Stimulated activated CD8-positive, alpha-beta memory T cell treated with anti-CD3 and anti-CD28 coated beads, Interleukin-12 subunit alpha, Interleukin-12 subunit beta, amount 100 ng/mL, for 1 hour (primary cell): ENCODE data around the gene ME1.
"Not testable (repeated sequence)": the region's sequence is repeated elsewhere in the genome, so short reads cannot be mapped to it uniquely, and the experiment has no call there.

Experiments used
- DNase-seq: peaks from one replicate; pipeline ENCODE4 v3.0.0-alpha.2; 2020; ENCODE audit warnings: low read depth

Gene ME1

DNA sequence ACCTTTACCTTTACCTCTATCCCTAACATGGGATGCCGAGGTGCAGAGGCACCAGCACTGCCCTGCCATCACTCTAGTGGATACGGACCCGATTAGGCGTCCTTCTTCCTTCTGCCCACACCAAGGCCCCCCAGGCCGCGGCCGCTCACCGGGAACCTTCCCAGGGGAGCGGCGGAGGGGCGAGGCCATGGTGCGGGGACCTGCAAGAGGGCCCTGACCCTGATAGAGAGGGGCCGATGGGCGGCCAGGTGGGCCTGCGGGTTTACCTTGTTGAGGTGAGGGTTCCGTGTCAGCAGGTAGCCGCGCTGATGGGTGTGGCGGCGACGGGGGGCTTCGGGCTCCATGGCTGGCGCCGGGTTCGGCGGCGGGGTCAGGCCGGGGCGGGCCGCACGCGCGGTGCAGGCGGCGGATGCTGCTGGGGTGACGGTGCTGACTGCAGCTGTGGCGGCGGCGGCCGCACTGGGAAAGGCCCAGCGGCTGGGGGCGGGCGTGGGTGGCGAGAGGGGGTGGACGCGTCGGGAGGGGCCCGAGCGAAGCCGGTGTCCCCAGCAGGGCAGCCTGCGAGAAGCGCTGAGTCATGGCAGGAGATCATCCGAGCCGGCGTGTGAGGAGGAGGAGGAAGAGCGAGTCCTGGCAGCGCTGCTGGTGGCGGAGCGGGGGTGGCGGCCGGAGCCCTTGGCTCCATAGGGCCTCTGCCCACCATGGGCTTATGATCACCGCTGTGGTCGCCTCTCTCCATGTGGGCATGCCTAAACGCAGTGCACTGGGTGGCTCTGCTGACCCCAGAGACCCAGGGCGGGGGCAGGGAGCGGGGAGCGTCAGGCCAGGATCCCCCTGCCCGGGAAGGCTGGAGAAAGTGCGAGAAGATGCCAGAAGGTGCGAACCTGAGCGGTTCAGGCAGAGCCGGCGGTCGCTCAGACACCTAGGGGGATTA is at the start of gene ME1:
ME1 (minus strand) TSS at position 441 of the 934 bp plus-strand sequence; CDS start at position 344, 97 bp downstream.
- DNase-seq: peak; percentile 15

DNA sequence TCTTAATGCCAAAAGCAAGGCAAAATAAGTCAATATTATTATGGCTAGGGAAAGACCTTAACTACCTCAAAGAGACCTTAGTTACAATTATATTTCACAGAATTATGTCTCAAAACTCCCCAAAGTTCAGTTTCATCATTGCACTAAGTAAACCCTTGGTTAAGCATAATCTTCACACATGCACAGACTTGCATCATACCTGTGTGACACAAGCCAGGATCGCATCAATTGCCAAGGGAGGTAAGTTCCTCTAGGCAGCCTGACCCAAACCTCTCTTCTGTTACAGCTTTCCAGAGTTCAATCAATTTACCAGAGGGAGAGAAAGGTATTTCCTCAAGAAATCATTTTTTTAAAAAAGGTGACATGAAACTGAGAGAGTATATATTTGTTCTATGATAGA is 49.6 kb upstream of the ME1 start:
- DNase-seq: no peak

DNA sequence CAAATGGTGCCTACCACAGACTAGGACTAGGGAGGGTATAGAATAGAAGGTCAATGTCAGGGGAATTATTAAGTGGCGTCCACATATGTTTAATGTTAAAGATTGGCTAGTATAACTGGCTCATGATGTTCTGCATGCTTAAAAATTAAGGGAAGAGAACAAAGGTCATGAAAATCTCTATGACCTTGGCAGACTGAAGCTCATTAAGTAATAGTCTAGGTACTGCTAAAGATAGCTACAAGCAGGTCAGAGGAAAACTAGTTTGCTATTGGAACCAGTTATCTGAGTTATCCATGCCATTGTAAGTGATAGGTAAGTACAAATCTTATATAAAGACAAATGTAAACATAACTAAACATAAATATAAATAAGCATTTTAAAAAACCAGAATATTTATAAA is 48.5 kb upstream of the ME1 start:
- no peak for DNase-seq

DNA sequence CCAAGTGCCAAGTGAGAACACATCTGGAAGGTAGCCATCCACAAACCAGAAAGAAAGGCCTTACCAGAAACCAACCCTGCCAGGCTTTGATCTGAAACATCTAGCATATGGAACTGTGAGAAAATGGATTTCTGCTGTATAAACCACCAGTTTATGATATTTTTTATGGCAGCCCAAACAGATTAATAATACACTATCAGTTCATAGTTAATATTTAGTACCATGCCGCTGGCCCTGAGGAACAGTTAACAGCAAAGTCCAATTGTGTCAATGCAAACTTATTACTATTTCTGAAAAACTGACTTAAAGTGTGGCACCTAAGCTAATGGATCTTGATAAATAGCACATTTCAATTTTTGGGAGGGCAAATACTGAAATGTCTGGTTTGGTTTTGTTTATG is 46.1 kb upstream of the ME1 start:
- DNase-seq: no peak

DNA sequence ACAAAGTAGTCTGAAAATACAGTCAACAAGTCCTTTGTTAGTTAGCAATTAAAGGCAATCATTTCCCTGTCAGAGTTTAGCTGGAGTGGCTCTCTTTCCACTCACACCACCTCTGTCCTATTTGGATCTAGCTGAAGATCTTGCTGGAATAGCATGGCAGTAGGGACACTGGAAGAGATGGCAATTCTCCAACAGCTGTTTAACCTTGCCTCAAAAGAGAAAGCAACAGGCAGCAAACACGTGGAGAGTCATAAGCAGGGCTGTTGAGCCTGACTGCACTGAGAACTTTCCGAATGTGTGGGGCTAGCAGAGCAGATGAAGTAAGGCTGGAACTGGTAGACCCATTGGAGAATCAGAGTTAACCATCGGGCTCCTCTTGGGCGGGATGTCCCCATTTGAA is 43.5 kb upstream of the ME1 start:
- DNase-seq: no peak

DNA sequence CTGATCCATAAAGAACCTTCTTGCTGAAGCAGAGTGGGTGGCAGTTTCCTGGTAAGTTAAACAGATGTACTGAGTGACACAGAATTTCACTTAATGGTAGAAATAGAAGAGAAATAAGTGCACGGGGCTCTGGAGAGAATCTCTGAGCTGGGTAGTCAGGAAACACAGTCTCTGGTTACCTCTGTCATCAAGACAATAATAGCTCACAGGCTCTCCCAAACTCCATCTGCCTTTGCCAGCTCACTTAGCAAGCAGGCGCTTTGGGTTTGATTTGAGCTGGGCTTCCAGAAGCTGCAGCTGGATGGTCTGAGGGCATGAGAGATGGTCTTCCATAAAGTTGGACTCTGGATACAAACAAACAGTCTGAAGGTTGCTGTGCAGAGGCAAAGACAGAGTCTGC is 41.9 kb upstream of the ME1 start:
- no peak for DNase-seq

DNA sequence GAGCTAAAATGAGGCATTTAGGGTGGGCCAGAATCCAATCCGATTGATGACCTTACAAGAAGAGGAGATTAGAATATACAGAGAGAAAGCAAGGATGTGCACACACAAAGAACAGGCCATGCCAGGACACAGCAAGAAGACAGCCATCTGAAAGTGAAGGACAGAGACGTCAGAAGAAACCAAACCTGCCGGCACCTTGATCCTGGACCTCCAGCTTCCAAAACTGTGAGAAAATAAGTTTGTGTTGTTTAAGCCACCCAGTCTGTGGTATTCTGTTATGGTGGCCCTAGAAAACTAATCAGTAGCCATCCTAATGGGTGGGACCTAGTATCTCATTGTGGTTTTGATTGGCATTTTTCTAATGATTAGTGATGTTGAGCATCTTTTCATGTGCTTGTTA is 39.7 kb upstream of the ME1 start:
- DNase-seq: no peak

DNA sequence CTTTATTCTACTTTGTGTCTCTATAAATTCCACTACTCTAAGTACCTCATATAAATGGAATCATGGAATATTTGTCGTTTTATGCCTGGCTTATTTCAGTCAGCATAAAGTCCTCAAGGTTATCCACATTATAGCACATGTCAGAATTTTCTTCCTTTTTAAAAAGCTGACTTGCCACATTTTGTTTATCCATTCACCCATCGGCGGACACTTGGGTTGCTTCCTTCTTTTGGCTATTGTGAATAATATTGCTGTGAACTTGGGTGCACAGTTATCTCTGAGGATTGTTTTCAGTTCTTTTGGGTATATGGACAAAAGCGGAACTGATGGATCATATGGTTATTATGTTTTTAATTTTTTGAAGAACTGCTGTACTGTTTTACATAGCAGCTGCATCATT is 39.1 kb upstream of the ME1 start:
- DNase-seq: no peak

DNA sequence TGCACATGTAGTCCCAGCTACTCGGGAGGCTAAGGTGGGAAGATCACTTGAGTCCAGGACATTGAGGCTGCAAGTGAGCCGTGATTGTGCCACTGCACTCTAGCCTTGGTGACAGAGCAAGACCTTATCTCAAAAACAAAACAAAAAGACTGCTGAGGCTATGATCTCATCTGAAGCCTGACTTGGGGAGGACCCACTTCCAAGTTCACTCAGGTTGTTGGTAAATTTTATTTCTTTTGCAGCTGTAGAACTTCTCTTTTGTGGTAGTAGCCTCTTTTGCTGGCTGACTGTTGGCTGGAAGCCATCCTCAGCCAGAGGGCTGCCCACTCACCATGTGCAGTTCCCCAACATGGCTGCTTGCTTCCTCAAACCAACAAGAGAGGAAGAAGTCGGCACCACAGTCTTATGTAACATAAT is 36.8 kb upstream of the ME1 start:
- DNase-seq: no peak

DNA sequence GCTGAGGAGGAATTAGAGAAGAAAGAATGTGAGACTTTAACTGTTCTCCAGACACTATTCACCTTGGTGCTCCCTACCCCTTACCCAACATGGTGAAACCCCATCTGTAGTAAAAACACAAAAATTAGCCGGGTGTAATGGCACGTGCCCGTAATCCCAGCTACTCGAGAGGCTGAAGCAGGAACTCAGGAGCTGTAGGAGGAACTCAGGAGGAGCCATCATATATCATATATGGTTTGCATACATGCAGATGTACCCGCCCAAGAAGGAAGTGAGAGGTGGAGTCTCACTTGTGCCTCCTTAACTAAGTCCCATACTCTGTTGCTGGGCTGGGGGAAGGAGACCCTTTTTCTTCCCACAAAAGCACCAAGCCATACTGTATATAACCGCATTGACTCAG is 35.5 kb upstream of the ME1 start:
- DNase-seq: no peak

DNA sequence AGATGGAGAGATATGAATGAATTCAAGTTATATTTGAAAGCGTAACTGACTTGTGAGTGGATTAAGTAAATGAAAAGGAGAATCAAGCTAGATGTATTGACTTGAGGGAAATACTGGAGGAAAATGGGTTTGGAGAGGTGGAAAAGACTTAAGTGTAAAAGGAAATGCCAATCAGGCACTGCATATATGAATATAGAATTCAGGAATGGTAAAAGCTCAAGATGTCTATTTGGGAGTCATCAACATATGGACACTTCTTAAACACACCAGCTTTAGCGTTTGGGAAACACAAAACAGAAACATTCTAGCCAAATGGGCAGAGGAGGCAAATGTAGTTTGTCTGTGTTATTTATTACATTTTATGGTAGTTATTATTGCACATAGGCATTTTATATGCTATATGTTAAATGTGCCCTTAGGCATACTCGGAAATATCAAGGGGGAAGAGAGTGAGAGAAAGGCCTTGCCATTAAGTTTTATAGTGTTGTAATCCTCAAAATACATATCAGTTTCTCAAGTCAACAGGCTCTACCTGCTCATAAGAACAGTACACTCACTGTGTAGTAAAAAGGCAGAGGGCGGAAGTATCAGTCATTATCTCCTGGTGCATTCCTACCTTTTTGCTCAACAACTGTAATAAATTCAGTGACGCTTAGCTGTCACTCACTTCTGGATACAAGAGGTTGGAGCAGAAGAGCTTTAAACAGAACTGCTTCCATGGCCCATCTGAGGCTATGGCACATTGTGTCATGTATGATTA is 33.7 kb upstream of the ME1 start:
- DNase-seq: no peak

DNA sequence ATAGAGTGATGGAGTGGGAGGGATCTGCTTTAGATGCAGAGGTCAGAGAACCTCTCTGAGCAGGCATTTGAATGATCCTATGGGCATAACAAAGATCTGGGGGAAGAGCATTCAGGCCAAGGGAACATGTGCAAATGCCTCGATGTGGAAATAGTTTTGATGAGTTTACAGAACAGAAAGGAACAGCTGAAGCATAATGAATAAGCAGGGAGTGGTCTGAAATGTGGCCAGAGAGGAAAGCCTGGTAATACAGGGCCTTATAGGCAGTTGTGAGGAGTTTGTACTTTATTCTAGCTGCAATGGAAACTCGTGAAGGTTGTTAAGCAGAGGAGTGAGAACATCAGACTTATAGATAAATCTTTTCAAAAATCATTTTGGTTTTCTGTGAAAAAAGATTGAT is 33.0 kb upstream of the ME1 start:
- no peak for DNase-seq

DNA sequence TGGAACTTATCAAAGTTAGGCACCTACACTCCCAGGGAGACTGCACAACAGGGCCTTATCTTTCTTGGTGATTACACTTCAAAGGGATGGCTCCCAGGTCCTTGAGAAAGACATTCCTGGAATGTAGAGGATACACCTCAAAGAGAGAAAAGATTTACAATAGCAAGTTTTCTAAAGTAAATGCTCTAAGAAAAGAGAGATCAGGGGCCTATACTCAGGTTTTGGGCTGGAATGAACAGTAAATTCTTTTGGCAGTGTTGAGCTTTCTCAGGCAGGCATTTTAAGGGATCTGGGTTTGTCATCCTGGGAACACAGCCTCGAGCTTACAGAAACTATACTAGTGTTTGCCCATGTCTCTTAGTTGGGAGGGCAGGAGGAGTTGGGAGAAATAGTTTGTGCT is 31.7 kb upstream of the ME1 start:
- no peak for DNase-seq

DNA sequence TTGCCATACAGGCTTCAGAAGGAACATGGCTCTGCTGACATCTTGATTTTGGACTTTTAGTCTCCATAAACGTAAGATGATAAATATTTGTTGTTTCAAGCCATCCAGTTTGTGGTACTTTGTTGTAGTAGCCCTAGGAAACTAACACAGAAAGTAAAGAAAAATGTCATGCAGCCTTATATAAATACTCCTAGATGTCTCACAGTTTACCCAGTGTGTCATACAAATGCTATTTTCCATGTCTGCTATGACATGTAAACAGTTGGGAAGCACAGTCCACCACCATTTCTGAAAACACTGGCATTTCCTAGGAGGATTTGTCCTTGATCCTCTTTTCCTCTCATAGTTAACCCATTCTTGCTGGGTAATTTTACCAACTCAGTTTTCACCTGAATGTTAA is 30.6 kb upstream of the ME1 start:
- no peak for DNase-seq

DNA sequence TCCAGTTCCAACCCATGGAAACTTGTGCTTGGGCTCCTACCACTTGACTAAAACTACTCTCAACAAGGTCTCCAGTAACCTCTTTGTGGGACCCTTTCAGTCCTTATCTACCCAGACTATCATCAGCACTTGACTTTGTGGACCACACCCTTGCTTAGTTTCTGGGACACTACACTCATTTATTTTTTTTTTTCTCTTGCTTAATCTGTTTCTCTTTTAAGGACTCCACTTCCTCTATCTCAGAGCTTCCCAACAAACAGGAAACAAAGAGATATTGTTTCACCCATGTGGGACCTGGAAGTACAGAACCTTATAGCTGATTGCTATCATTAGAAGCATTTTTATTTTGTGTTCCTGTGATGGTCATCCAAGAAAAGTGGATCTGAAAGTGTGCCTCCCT is 28.8 kb upstream of the ME1 start:
- DNase-seq: no peak

DNA sequence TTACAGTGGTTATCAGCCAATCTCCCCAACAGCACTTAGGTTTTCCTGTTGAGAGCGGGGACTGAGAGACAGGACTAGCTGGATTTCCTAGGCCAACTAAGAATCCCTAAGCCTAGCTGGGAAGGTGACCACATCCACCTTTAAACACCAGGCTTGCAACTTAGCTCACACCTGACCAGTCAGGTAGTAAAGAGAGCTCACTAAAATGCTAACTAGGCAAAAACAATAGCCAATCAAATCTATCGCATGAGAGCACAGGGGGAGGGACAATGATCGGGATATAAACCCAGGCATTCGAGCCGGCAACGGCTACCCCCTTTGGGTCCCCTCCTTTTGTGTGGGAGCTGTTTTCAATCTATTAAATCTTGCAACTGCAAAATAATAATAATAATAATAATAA is 19.2 kb upstream of the ME1 start:
- DNase-seq: not testable (repeated sequence)

DNA sequence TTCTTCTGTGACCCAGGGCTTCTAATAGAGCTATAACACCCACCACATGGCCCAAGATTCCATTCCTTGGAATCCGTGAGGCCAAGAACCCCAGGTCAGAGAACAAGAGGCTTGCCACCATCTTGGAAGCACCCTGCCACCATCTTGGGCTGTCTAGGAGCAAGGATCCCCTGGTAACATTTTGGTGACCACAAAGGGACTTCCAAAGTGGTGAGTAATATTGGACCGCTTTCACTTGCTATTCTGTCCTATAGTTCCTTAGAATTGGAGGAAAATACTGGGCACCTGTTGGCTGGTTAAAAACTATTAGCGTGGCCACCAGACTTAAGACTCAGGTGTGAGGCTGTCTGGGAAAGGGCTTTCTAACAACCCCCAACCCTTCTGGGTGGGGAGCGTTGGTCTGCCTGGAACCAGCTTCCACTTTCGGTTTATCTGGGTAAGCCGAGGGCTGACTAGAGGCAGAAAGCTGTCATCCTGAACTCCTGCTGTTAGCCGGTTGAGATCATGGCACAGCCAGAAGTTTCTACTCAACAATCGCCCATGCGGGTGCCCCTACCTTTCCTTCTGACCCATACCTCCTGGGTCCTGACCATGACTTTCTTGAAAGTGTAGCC is 13.3 kb upstream of the ME1 start:
- not testable (repeated sequence) for DNase-seq

DNA sequence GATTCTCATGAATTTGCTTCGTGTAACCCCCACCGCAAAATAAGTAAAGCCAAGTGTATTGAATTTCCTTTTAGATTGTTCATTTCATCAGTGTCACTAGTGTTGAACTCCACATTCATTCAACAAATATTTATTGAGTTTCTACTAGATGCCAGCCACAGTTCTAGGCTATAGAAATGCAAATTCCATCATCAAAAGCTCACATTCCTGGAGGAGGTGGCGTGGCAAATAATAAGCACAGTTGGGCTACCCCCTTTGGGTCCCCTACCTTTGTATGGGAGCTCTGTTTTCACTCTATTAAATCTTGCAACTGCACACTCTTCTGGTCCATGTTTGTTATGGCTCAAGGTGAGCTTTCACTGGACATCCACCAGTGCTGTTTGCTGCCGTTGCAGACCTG is 12.7 kb upstream of the ME1 start:
- no peak for DNase-seq

DNA sequence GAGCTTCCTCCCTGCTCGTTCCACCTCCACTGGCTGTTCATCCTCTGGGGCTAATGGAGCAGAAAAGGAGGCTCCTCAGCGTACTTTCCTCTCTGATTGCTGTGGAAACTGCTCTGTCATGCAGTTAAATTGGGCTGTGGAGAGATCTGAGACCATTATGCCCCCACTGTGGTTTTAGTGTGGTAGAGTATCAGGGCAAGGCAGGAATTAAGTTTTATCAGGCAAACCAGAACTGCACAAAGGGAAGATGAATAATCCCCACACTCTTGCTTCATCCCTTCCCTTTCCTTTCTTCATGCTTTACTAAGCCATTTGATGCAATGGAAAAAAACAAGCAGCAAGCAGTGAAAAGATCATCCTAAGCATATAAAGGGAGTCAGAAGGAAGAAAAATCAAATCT is 11.9 kb upstream of the ME1 start:
- DNase-seq: no peak

DNA sequence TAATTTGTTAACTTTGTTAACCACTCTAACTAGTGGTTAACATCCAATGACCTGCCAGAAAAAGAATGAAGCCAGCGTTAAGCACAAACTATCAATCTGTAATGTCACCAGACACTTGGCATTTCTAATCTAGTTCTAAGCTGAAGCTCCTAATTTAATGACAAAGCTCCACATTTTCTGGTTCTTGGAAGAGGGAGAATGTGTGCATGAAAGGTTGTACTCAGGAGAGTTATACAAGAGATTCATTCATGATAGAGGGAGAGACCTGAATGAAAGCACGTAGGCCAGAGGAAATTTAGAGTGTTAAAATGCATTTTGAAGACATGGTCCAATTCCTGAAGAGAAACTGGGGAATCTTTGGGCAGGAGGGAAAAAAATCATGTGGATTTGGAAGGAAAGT is 8.3 kb upstream of the ME1 start:
- DNase-seq: no peak

DNA sequence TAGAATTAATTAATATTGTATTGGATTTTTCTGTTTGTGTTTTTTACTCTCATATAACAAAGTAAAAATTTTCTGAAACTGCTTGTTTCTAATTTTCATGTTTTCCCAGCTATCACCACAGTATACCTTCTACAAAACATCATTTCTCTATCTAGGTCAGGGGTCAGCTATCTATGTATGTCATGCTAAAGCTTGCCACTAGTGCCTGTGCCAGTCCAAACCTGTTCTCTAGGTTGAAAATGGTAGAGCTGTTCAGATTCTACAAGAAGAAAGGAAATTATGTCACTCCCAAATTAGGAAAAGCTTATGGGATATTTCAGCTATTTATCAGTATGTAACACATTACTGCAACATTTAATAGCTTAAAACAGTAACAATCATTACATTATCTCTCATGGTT is 5.8 kb upstream of the ME1 start:
- DNase-seq: no peak

DNA sequence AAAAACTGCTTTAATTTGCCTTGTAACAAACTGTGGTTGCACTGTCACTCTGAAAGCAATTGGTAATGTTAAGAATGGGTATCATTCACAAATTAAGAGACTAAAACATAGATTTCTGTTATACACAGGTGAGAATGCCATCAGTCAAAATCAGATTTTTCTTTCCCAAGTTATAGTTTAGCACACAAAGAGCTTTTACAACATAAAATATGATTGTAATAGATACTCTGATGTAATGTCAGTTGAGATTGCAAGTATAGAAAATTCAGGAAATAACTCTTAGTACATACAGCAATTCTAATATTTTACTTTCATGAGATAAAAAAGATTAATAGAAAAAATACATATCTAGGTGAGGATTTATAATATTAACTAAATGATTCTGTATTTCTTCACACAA is 2.3 kb upstream of the ME1 start:
- no peak for DNase-seq

DNA sequence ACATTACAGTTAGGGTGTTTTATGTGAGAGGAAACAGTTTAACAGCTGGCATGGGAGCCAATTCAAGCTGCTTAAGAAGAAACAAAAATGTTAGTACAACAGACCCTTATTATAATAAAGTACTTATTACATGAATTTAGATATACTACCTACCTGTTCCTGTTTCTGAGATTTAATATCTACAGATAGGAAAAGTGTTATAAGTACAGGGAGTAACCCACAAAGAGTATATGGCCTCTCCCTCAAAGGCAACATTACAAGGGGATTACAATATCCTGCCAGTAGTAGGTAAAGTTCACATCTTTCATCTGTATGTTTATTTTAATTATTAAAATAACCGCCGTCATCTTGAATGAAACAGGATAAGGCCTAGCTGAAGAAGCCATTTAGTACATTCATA is 1.8 kb upstream of the ME1 start:
- no peak for DNase-seq
